IMR-90 (cell line): ENCODE data around the gene PKNOX1. TPM values are rescaled to one million over a fixed set of nuclear protein-coding genes. Genes with fewer than 3 reads are reported as not detected.
"Not testable (repeated sequence)": the region's sequence is repeated elsewhere in the genome, so short reads cannot be mapped to it uniquely, and the experiment has no call there.

Experiments
- ATAC-seq: fragments of 200-7000 bp; cut with Tn5 transposase; 2 replicates; pipeline ENCODE4 v1.9.1; 2020; ENCODE audit warnings: low read depth, mild to moderate bottlenecking, moderate library complexity
- BruUV-seq: library from RNA; stranded (reverse); fragments of 400-500 nt; replicated peaks from 2 replicates; lab custom pipeline; 2021; lab: Mats Ljungman, UMichigan
- CTCF ChIA-PET: fragments of 300-600 bp; formaldehyde crosslinking; extraction: SDS; loops from one replicate; lab custom pipeline; 2021; ENCODE audit warnings: antibody characterized with exemption; lab: Yijun Ruan, JAX
- POLR2A ChIA-PET: fragments of 300-600 bp; sonication (Branson Sonifier 250); formaldehyde crosslinking; loops from one replicate; lab custom pipeline; 2022; ENCODE audit warnings: antibody characterized with exemption; ENCODE audit not compliant: unreplicated experiment; lab: Charles Lee
- DNase-seq: peaks from one replicate; pipeline ENCODE4 v3.0.0; 2013
- H2AFZ ChIP-seq: replicated peaks from 2 replicates; pipeline ENCODE3; 2013; ENCODE audit warnings: low read length, mild to moderate bottlenecking; ENCODE audit not compliant: poor library complexity
- H2AK5ac ChIP-seq: 2 replicates; pipeline ENCODE4 v1.6.1; 2013; ENCODE audit warnings: low read depth, low read length, inconsistent platforms
- H2AK9ac ChIP-seq: replicated peaks from 2 replicates; pipeline ENCODE3; 2013; ENCODE audit warnings: mild to moderate bottlenecking, low read depth, low read length, moderate library complexity; ENCODE audit not compliant: poor library complexity
- H2BK120ac ChIP-seq: 2 replicates; pipeline ENCODE4 v1.6.1; 2013; ENCODE audit warnings: low read depth, low read length, inconsistent platforms
- H2BK15ac ChIP-seq: 3 replicates; pipeline ENCODE4 v1.6.1; 2013; ENCODE audit warnings: low read depth, low read length, inconsistent platforms
- H2BK20ac ChIP-seq: 2 replicates; pipeline ENCODE4 v1.6.1; 2013; ENCODE audit warnings: low read depth, mild to moderate bottlenecking, inconsistent platforms, low read length, moderate library complexity
- H2BK5ac ChIP-seq: 2 replicates; pipeline ENCODE4 v1.6.1; 2013; ENCODE audit warnings: mild to moderate bottlenecking, low read depth, low read length, inconsistent platforms; ENCODE audit not compliant: poor library complexity, severe bottlenecking
- H3K14ac ChIP-seq: replicated peaks from 2 replicates; pipeline ENCODE4 v1.6.1; 2013; ENCODE audit warnings: low read depth, low read length, inconsistent platforms
- H3K18ac ChIP-seq: 2 replicates; pipeline ENCODE4 v1.6.1; 2013; ENCODE audit warnings: low read depth, low read length, control low read depth
- H3K23ac ChIP-seq: 2 replicates; pipeline ENCODE4 v1.6.1; 2013; ENCODE audit warnings: low read depth, low read length, inconsistent platforms
- H3K27ac ChIP-seq: 2 replicates; pipeline ENCODE4 v1.5.1; 2013; ENCODE audit warnings: mild to moderate bottlenecking, control low read depth, low read length; ENCODE audit not compliant: insufficient read depth
- H3K27me3 ChIP-seq: 2 replicates; pipeline ENCODE4 v1.6.1; 2013; ENCODE audit warnings: low read length; ENCODE audit not compliant: control insufficient read depth, insufficient read depth
- H3K36me3 ChIP-seq: 2 replicates; pipeline ENCODE4 v1.6.1; 2013; ENCODE audit warnings: low read length, mixed read lengths; ENCODE audit not compliant: control insufficient read depth, insufficient read depth
- H3K4ac ChIP-seq: 2 replicates; pipeline ENCODE4 v1.6.1; 2013; ENCODE audit warnings: low read depth, low read length, inconsistent platforms
- H3K4me1 ChIP-seq: 2 replicates; pipeline ENCODE4 v1.6.1; 2013; ENCODE audit warnings: low read length, mixed read lengths; ENCODE audit not compliant: control insufficient read depth, insufficient read depth
- H3K4me2 ChIP-seq: 2 replicates; pipeline ENCODE4 v1.6.1; 2013; ENCODE audit warnings: low read depth, mild to moderate bottlenecking, control low read depth, low read length, moderate library complexity
- H3K4me3 ChIP-seq: 2 replicates; pipeline ENCODE4 v1.5.1; 2013; ENCODE audit warnings: low read depth, mild to moderate bottlenecking, control low read depth, low read length, moderate library complexity; ENCODE audit not compliant: insufficient read depth
- H3K56ac ChIP-seq: 2 replicates; pipeline ENCODE4 v1.6.1; 2013; ENCODE audit warnings: low read length, inconsistent platforms; ENCODE audit not compliant: insufficient read depth; ENCODE audit errors: extremely low read depth
- H3K79me1 ChIP-seq, 2 experiments: 2 replicates each; pipeline ENCODE4 v1.6.1; 2013; ENCODE audit warnings: low read length in 2 of 2, inconsistent platforms in 1 of 2, low read depth in 1 of 2
- H3K9ac ChIP-seq: 2 replicates; pipeline ENCODE4 v1.6.1; 2013; ENCODE audit warnings: low read depth, low read length, control low read depth
- H3K9me1 ChIP-seq: 2 replicates; pipeline ENCODE4 v1.6.1; 2013; ENCODE audit warnings: low read length, inconsistent platforms; ENCODE audit not compliant: insufficient read depth
- H3K9me3 ChIP-seq: 2 replicates; pipeline ENCODE4 v1.6.1; 2013; ENCODE audit warnings: low read length; ENCODE audit not compliant: control insufficient read depth, insufficient read depth
- H4K20me1 ChIP-seq: 2 replicates; pipeline ENCODE4 v1.6.1; 2013; ENCODE audit warnings: low read length, inconsistent platforms; ENCODE audit not compliant: insufficient read depth
- H4K5ac ChIP-seq: 2 replicates; pipeline ENCODE4 v1.6.1; 2013; ENCODE audit warnings: mild to moderate bottlenecking, low read depth, low read length, control low read depth
- H4K8ac ChIP-seq, 2 experiments: 2 replicates each; pipeline ENCODE4 v1.6.1; 2013; ENCODE audit warnings: low read depth in 2 of 2, low read length in 2 of 2, control low read depth in 1 of 2, inconsistent platforms in 1 of 2
- H4K91ac ChIP-seq: 2 replicates; pipeline ENCODE4 v1.6.1; 2013; ENCODE audit warnings: low read depth, low read length, inconsistent platforms; ENCODE audit not compliant: insufficient read depth
- WGBS, 2 experiments: methylation state at CpG; one replicate each; pipeline versions ENCODE4 v1.1.5 to v1.1.7; 2013; ENCODE audit warnings: missing lambda C conversion rate in 2 of 2; ENCODE audit not compliant: insufficient read length in 1 of 2; ENCODE audit errors: extremely low coverage in 2 of 2; 5-methylcytosine and 5-hydroxymethylcytosine counted together
- dilution Hi-C: fragments of 300-500 bp; cut with HindIII; formaldehyde crosslinking; loops from one replicate; pipeline ENCODE4 v1.14.3; 2018; ENCODE audit warnings: low sequenced_read_pairs; ENCODE audit not compliant: unreplicated experiment
- in situ Hi-C: fragments of 300-500 bp; cut with MboI; formaldehyde crosslinking; loops from 3 replicates; pipeline ENCODE4 v1.14.3; 2019; ENCODE audit warnings: low sequenced_read_pairs, inconsistent platforms, mixed read lengths
- intact Hi-C: fragments of 100-400 bp; cut with micrococcal nuclease; formaldehyde crosslinking; loops from 2 replicates; pipeline ENCODE4 v1.10.0; 2022
- polyA plus RNA-seq, 3 experiments: library from polyadenylated mRNA; depleted of rRNA; stranded (reverse); fragments of >200 nt; gene quantifications; 2 replicates each; pipeline ENCODE4 v1.2.3, GENCODE V29; 2012; ENCODE audit warnings: low replicate concordance in 1 of 3
- total RNA-seq: library from RNA; depleted of rRNA; stranded (reverse); fragments of >200 nt; gene quantifications from 2 replicates; pipeline ENCODE4 v1.2.3, GENCODE V29; 2012

Gene PKNOX1
- total and polyA plus RNA-seq, 2 of the 4 experiments (the other 2 are of a cell fraction), result 35.0 to 61.0 TPM

- peak; percentile 46 for ATAC-seq
- POLR2A ChIA-PET, H3K4me2 ChIP-seq, H2AFZ ChIP-seq, H2AK5ac ChIP-seq, H3K9ac ChIP-seq, H4K5ac ChIP-seq, H2BK15ac ChIP-seq, H3K4me3 ChIP-seq, DNase-seq, CTCF ChIA-PET, H2BK20ac ChIP-seq, H3K23ac ChIP-seq, dilution Hi-C loops, H4K91ac ChIP-seq, H3K36me3 ChIP-seq, H4K20me1 ChIP-seq, H2BK5ac ChIP-seq, H3K56ac ChIP-seq, H3K9me1 ChIP-seq, H3K4me1 ChIP-seq, H2AK9ac ChIP-seq, intact Hi-C loops, H4K8ac ChIP-seq, BruUV-seq, H2BK120ac ChIP-seq, H3K4ac ChIP-seq, H3K14ac ChIP-seq, in situ Hi-C loops, H3K79me1 ChIP-seq, H3K27ac ChIP-seq, H3K18ac ChIP-seq, H3K27me3 ChIP-seq, H3K9me3 ChIP-seq: not testable (repeated sequence)
- WGBS, 2 experiments, result no CpG with 5 or more reads among the region's 77 CpGs
Measured at GRCh38 chr21:43076023-43076637, 101.8 kb downstream of the PKNOX1 start.

- H3K4ac ChIP-seq, intact Hi-C loops, H3K14ac ChIP-seq, H2AK5ac ChIP-seq, H3K27ac ChIP-seq, H4K91ac ChIP-seq, H3K9ac ChIP-seq, H2BK120ac ChIP-seq, H3K9me1 ChIP-seq, H2AK9ac ChIP-seq, H2BK20ac ChIP-seq, in situ Hi-C loops, H3K56ac ChIP-seq, H3K4me1 ChIP-seq, H4K8ac ChIP-seq, H3K79me1 ChIP-seq, DNase-seq, H2AFZ ChIP-seq, POLR2A ChIA-PET, H3K18ac ChIP-seq, H3K36me3 ChIP-seq, H4K20me1 ChIP-seq, dilution Hi-C loops, H4K5ac ChIP-seq, CTCF ChIA-PET, H2BK5ac ChIP-seq, H3K9me3 ChIP-seq, H2BK15ac ChIP-seq, BruUV-seq, H3K23ac ChIP-seq, H3K27me3 ChIP-seq: not testable (repeated sequence)
- WGBS, 2 experiments, result no CpG with 5 or more reads among the region's 28 CpGs
- peak; percentile 22 for ATAC-seq
- Histone ChIP-seq H3K4me3 (0 out of 2 replicates have a peak overlapping the region, but pooled peaks have one; percentile 21), H3K4me2 (peak overlapping the region; percentile 55; the same call in 1 of the 2 replicates)
Measured at GRCh38 chr21:43076643-43077042, 102.3 kb downstream of the PKNOX1 start.
